ENCODE measurements around the gene CFAP20DC. TPM values are rescaled to one million over a fixed set of nuclear protein-coding genes. Genes with fewer than 3 reads are reported as not detected.
"Not testable (repeated sequence)": the region's sequence is repeated elsewhere in the genome, so short reads cannot be mapped to it uniquely, and the experiment has no call there.

The CFAP20DC gene
- total and polyA plus RNA-seq, 11 donors: 0.07 to 0.27 (median 0.11) TPM; not detected in 5

- Histone ChIP-seq H3K9me3 (peaks cover 0 to 9% (median 0%) of the 10 kb centered on the region in 12 donors), H3K4me1 (no peaks in the 10 kb centered on the region), H3K27me3 (no peaks in the 10 kb centered on the region), H3K27ac (no peak overlapping the region), H3K4me3 (no peak overlapping the region), H3K36me3 (no peaks in the 10 kb centered on the region)
- intact Hi-C loops (cut with DNase I): no loop called here
- ATAC-seq: no peak
- no peak for DNase-seq
- no peak for TF ChIP-seq POLR2A (IDR thresholded peaks at IDR 0.05)
- TF ChIP-seq CTCF (IDR thresholded peaks at IDR 0.05): no peak
Observed at GRCh38 chr3:58697561-58697960, 352.3 kb downstream of the CFAP20DC start.

- H3K27ac ChIP-seq; H3K36me3 ChIP-seq; intact Hi-C loops (cut with DNase I); ATAC-seq; H3K4me3 ChIP-seq; H3K4me1 ChIP-seq; H3K27me3 ChIP-seq; DNase-seq: not testable (repeated sequence)
- H3K9me3 ChIP-seq: peaks cover 0 to 16% (median 4%) of the 10 kb centered on the region in 12 donors
- WGBS, 4 donors: 72 to 84% (median 77%) methylated on average over 3 of the region's 3 CpGs
Observed at GRCh38 chr3:58696813-58697212, 353.0 kb downstream of the CFAP20DC start.

- Histone ChIP-seq H3K4me3 (no peak overlapping the region), H3K27ac (no peak overlapping the region), H3K4me1 (no peaks in the 10 kb centered on the region), H3K36me3 (no peaks in the 10 kb centered on the region), H3K9me3 (peaks cover 0 to 23% (median 10%) of the 10 kb centered on the region in 12 donors), H3K27me3 (no peaks in the 10 kb centered on the region)
- no peak for DNase-seq
- ATAC-seq: no peak
- intact Hi-C loops (cut with DNase I): no loop called here
- TF ChIP-seq POLR2A (IDR thresholded peaks at IDR 0.05) (no peak), CTCF (IDR thresholded peaks at IDR 0.05) (no peak)
- WGBS, 4 donors: 42 to 74% (median 62%) methylated on average over 1 of the region's 1 CpG
Observed at GRCh38 chr3:58696093-58696492, 353.7 kb downstream of the CFAP20DC start.

GRCh38 chr3:58695284-58695683 is 354.5 kb downstream of the CFAP20DC start:
- DNase-seq; H3K4me1 ChIP-seq; intact Hi-C loops (cut with DNase I); H3K4me3 ChIP-seq; H3K27ac ChIP-seq; ATAC-seq; H3K36me3 ChIP-seq; H3K27me3 ChIP-seq: not testable (repeated sequence)
- WGBS, 4 donors: 69 to 72% (median 71%) methylated on average over 4 of the region's 4 CpGs
- peaks cover 0 to 30% (median 12%) of the 10 kb centered on the region in 12 donors for H3K9me3 ChIP-seq

GRCh38 chr3:58693940-58694850 is 355.6 kb downstream of the CFAP20DC start:
- H3K9me3 ChIP-seq: peaks cover 0 to 30% (median 12%) of the 10 kb centered on the region in 12 donors
- 57 to 67% (median 62%) methylated on average over 7 of the region's 7 CpGs for WGBS, 4 donors
- intact Hi-C loops (cut with DNase I): no loop called here

More at GRCh38 chr3:58693940-58694850, 355.6 kb downstream of the CFAP20DC start:
- Histone ChIP-seq H3K27ac (no peak overlapping the region), H3K27me3 (no peaks in the 10 kb centered on the region), H3K36me3 (no peaks in the 10 kb centered on the region), H3K4me1 (no peaks in the 10 kb centered on the region), H3K4me3 (no peak overlapping the region)
- TF ChIP-seq CTCF (IDR thresholded peaks at IDR 0.05) (no peak), POLR2A (IDR thresholded peaks at IDR 0.05) (no peak)
- DNase-seq (no peak), ATAC-seq (no peak)
